IPS DF 6.9 (cell line): ENCODE data around the gene HOXC4.
"Not testable (repeated sequence)": the region's sequence is repeated elsewhere in the genome, so short reads cannot be mapped to it uniquely, and the experiment has no call there.

Experiments
- DNase-seq: peaks from one replicate; pipeline ENCODE4 v3.0.0-alpha.2; 2013; ENCODE audit warnings: low read depth, low spot score
- H3K27ac ChIP-seq: one replicate; pipeline ENCODE4 v1.5.1; 2013; ENCODE audit warnings: low read length, control low read depth
- H3K27me3 ChIP-seq: 2 replicates; pipeline ENCODE4 v1.6.1; 2013; ENCODE audit warnings: mild to moderate bottlenecking, low read length; ENCODE audit not compliant: control insufficient read depth, insufficient read depth
- H3K36me3 ChIP-seq: 2 replicates; pipeline ENCODE4 v1.6.1; 2013; ENCODE audit warnings: low read length; ENCODE audit not compliant: control insufficient read depth, insufficient read depth
- H3K4me1 ChIP-seq: 2 replicates; pipeline ENCODE4 v1.6.1; 2013; ENCODE audit warnings: low read length; ENCODE audit not compliant: control insufficient read depth, insufficient read depth
- H3K4me3 ChIP-seq: 2 replicates; pipeline ENCODE4 v1.5.1; 2013; ENCODE audit warnings: mild to moderate bottlenecking, low read length
- H3K9me3 ChIP-seq: 2 replicates; pipeline ENCODE4 v1.6.1; 2013; ENCODE audit warnings: low read length, inconsistent platforms; ENCODE audit not compliant: control insufficient read depth, insufficient read depth
- WGBS: extraction: QIAGEN DNeasy Blood & Tissue Kit; methylation state at CpG from one replicate; pipeline ENCODE4 v1.1.7; 2013; ENCODE audit warnings: mixed read lengths, missing lambda C conversion rate; ENCODE audit not compliant: insufficient read length, insufficient coverage; 5-methylcytosine and 5-hydroxymethylcytosine counted together

The HOXC4 gene

DNA sequence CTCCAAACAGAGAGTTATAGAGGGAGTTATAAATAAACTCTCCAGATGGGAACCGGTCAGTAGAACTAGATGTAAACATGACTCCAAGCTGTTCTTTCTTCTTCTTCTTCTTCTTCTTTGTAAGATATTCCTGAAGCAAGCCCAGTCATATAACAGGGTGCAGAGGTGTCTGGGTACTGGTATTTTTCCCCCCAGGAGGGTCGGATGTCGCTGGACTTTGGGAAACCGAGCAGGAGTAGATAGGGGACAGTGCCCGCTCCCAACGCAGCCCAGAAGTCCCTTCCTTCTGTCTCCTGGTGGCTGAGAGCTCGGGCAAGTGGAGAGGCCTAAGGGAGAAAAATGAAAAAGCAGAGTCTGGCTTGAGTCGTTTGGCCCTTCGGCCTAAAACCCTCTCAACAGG is 25.5 kb downstream of the HOXC4 start:
- not testable (repeated sequence) for DNase-seq, H3K4me1 ChIP-seq, H3K9me3 ChIP-seq, H3K27ac ChIP-seq, H3K36me3 ChIP-seq, H3K4me3 ChIP-seq
- H3K27me3 ChIP-seq: peaks cover 52% of the 10 kb centered on the region
- WGBS: no CpG with 5 or more reads among the region's 9 CpGs

DNA sequence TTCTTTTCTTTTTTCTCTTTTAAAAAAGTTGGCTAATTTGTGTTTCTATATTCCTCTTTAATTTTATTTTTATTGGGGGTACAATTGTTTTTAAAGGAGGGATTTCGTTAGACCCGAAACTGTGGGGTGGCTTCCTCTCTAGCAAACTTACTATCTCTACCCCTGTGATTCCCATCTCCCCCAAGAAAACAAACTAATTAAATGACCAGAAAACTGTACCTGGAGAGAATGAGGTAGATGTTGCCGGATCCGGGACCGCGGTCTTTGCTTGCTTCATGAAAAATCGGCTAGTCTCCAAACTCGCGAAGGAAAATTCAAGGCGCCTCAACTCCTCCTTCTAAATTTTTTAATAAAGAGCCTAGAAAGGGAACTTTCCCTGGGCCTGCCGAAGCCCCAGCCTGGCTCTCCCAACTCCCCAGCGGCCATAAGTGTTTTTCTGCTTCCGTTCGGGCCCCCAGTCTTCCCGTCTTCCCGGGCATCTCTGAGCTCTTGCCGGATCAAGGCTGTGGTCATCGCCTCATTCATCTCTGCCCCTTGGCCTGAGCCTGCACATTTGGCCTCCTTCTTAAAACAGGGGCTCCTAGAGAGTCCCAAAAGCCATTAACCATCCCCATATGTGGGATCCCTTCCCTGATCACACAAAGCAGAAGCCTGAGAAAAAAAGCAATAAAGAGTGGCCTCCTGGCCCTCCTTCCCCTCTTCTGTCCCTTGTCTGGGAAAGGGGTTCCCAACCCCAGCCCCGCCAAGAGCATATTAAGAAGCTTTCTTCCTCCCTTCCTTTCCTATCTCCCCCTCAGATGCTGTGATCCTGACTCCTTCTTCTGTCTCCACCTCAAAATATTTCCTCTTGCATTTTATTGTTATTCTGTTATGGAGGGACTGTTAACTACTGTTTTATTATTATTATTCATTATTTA is 26.6 kb downstream of the HOXC4 start:
- H3K27me3 ChIP-seq: peaks cover 62% of the 10 kb centered on the region
- H3K4me1 ChIP-seq, H3K36me3 ChIP-seq, H3K4me3 ChIP-seq, DNase-seq, H3K27ac ChIP-seq, H3K9me3 ChIP-seq: not testable (repeated sequence)
- WGBS: no CpG with 5 or more reads among the region's 19 CpGs

DNA sequence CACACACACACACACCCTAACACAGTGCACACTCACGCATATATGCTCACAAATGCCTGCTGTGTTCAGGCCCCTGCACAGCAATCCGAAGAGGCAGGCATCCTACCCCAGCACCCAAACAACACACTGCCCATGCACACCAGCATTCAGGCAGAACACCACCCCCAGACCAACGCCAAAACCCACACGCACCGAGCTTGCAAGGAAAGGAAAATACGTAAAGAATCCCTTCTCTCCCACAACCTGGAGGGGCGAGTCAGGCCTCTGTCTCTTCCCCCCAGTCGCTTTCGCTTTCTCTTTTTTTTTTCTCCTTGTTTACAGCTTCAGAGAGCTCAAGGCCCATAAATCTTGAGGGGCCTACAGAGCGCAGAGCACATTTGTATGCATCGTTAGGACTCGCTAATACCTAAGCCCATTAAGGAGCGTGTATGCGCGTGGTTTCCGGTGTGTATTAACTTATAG is 27.4 kb downstream of the HOXC4 start:
- not testable (repeated sequence) for DNase-seq, H3K4me3 ChIP-seq, H3K36me3 ChIP-seq, H3K9me3 ChIP-seq, H3K4me1 ChIP-seq, H3K27ac ChIP-seq
- no CpG with 5 or more reads among the region's 16 CpGs for WGBS
- H3K27me3 ChIP-seq: peaks cover 68% of the 10 kb centered on the region

DNA sequence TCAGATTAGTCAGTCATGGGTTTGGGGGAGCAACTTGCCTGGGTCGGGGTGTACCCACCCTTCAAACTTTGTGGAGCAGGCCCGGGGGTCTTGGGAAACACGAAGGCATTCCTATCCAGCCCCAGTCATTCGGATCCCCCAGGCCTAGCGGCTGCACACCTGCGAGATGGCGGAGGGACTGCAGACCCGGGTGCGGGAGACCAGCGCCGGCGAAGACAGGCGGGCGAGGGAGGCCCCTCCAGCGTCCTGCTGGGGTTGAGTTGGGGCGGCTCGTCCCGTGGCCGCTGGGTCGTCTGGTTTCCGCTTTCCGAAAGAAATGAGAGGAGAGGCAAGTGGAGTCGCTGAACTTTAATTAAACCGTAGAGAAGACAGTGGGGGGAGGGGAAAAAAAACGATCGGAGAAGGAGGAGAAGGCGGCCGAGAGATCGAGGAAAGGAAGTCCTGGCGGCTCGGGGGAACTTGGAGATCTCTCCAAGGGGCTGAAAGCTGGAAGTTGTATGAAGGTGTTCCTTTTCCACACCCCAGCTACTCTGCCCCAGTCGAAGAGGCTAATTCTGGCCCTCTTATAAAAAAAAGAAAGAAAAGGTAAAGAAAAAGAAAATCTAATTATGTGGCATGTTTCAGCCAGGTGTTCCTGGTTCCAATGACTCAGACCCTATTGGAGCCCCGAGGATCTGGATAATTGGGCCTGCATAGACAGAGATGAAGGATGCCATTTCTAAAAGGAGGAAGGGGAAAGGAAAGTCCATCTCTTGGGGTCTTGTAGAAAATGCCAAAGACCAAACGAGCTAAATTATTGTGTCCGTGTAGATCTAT is 28.2 kb downstream of the HOXC4 start:
- no CpG with 5 or more reads among the region's 35 CpGs for WGBS
- not testable (repeated sequence) for H3K27ac ChIP-seq, H3K36me3 ChIP-seq, H3K4me3 ChIP-seq, H3K4me1 ChIP-seq, DNase-seq, H3K9me3 ChIP-seq
- peaks cover 74% of the 10 kb centered on the region for H3K27me3 ChIP-seq

DNA sequence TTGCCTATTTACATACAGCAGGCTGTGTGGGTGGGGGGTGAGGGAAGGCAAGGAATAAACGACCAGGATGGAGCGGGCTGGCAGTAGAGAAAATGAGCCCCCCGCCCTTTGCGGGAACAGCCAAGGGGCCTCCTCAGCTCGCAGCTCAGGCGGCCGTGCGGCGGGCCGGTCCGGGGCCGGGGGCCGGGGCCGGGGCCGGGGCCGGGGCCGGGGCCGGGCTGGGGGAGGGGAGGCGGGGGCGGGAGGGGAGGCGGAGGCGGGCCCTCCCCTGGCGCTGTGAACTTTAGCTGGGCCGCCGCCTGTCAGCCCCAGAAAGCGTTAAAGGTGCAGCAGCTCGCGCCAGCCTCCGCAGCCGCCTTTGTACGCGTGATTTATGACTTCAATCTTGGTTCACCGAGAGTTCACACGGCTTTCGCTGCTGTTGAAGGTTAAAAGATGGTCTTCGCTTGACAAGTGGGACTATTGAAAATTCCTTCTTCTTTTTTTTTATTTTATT is 28.8 kb downstream of the HOXC4 start:
- peaks cover 70% of the 10 kb centered on the region for H3K27me3 ChIP-seq
- DNase-seq: no peak
- no peak overlapping the region for H3K27ac ChIP-seq
- H3K36me3 ChIP-seq: no peaks in the 10 kb centered on the region
- H3K9me3 ChIP-seq: no peaks in the 10 kb centered on the region
- H3K4me3 ChIP-seq: no peak overlapping the region
- H3K4me1 ChIP-seq: 0 out of 2 replicates have a peak, but pooled peaks cover 1% of the 10 kb centered on the region
- WGBS: no CpG with 5 or more reads among the region's 36 CpGs

DNA sequence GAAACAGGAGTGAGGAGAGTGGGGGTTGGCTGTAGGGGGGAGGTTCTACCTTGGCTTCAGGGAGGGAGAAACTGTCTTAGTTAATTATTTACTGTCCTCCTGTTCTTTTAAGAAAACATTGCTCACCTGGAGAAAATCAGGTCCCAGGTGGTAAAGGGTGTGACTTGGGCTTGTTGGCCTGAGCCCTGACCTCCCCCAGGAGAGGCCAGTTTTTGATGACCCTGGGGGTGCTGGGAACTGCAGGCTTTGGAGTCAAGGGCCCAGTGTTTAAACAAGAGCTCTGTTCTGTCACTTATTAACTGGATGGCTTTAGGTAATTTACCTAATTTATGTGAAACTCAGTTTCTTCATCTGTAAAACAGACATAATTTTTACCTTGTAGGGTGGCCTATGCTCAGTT is 34.4 kb downstream of the HOXC4 start:
- DNase-seq, H3K36me3 ChIP-seq, H3K4me3 ChIP-seq, H3K9me3 ChIP-seq, H3K4me1 ChIP-seq, H3K27ac ChIP-seq: not testable (repeated sequence)
- H3K27me3 ChIP-seq: peaks cover 65% of the 10 kb centered on the region

DNA sequence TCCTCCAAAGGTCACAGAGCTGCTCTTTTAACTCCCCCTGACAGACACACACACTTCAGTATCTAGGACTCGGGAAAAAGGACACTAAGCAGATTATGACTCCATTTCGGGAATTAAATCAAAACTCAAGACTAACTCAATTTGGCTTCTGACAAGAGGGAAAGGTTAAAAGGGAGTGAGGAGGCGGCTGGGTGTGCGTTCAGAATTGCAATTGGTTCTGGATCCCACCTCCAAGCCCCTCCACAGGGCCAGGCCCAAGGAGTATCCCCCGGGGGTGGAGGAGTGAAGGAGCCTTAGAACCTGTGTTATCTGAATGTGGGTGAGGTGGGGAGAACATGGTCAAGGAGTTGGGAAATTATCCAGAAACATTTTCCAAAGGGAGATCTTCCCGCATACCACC is 35.8 kb downstream of the HOXC4 start:
- H3K27ac ChIP-seq, H3K9me3 ChIP-seq, H3K4me1 ChIP-seq, H3K36me3 ChIP-seq, DNase-seq, H3K4me3 ChIP-seq: not testable (repeated sequence)
- H3K27me3 ChIP-seq: peaks cover 53% of the 10 kb centered on the region
- WGBS: no CpG with 5 or more reads among the region's 6 CpGs

DNA sequence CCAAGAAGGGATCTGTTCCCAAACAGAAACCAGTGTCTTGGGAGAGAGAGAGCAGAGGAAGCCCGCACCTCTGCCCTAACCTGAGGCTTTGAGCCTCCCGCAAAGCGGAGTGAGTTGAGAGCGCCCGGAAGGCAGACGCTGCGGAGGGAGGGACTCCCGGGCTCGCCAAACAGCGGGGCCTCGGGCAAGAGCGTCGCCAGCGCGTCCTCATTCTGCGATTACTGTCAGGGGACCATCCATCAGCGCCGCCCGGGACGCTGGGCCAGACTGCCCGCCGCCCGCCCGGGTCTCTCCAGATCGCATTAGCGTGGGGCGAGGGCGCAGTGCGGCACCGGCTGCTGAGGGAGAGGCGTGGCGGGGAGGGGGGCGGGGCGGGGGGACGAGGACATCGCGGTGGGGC is 36.7 kb downstream of the HOXC4 start:
- not testable (repeated sequence) for H3K4me3 ChIP-seq, H3K27ac ChIP-seq, H3K36me3 ChIP-seq, H3K4me1 ChIP-seq, H3K9me3 ChIP-seq, DNase-seq
- no CpG with 5 or more reads among the region's 37 CpGs for WGBS
- peaks cover 46% of the 10 kb centered on the region for H3K27me3 ChIP-seq

DNA sequence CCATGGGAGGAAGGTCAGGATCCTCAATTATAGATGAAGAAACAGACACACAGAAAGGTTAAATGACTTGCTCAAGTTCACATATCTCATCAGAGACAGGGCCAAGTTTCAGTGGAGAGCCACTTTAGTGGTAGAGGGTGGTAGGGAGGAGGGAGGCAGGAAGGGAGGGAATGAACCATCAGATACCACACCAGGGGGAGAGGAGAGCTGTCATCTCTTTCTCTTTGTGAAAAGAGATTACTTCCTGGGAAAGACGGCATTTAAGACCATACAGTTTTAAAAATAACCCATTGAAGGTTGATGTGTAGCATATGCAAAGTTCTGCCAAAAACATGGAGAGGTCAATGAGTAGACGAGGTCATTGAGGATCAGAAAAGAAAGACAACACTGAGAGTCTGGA is 39.3 kb downstream of the HOXC4 start:
- not testable (repeated sequence) for H3K4me3 ChIP-seq, H3K9me3 ChIP-seq, DNase-seq, H3K36me3 ChIP-seq, H3K27ac ChIP-seq, H3K4me1 ChIP-seq
- peaks cover 31% of the 10 kb centered on the region for H3K27me3 ChIP-seq
- WGBS: no CpG with 5 or more reads among the region's 2 CpGs

DNA sequence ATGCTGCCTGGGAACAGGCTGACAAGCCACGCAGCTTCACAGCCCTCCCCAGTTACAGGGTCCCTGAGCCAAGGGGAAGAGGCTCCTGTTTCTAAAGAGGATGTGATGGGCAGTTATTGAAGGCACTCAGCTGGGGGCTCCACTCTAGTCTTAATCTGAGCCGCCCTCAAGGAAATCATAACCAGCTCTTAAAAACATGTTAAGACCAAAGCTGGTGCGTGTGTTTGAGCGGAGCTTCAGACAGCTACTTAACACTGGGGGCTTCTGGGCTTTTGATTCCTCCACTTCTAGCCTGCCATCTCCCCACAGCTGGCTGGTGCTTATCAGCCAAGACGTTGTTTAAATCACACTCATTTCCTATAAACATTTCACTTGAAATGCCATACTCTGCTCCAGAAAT is 42.3 kb downstream of the HOXC4 start:
- H3K36me3 ChIP-seq, H3K9me3 ChIP-seq, H3K4me3 ChIP-seq, H3K27ac ChIP-seq, H3K4me1 ChIP-seq, DNase-seq: not testable (repeated sequence)
- WGBS: no CpG with 5 or more reads among the region's 5 CpGs
- peaks cover 15% of the 10 kb centered on the region for H3K27me3 ChIP-seq
